ENCODE data around the gene C14orf180. TPM values are rescaled to one million over a fixed set of nuclear protein-coding genes. Genes with fewer than 3 reads are reported as not detected.
A peak's percentile ranks its signal among the peaks of the same experiment; 100 is the strongest.

The C14orf180 gene
- total RNA-seq, 1 experiment from 2014 or later = not detected

- CTCF ChIA-PET = no interaction called here
- no peaks in the 10 kb centered on the region for H3K27me3 ChIP-seq (ENCODE audit: control insufficient read depth, insufficient read depth, low read length)
- intact Hi-C loops (cut with micrococcal nuclease; ENCODE audit: unreplicated experiment) = no loop called here
Observed at GRCh38 chr14:104574536-104574935, 5.0 kb upstream of the C14orf180 start.

GRCh38 chr14:104574978-104575583 is 4.5 kb upstream of the C14orf180 start:
- H3K27ac ChIP-seq (ENCODE audit: low read length) = no peak overlapping the region
- ChIA-PET CTCF (no interaction called here), POLR2A (no interaction called here)
- TF ChIP-seq REST (IDR thresholded peaks at IDR 0.05; ENCODE audit: insufficient read depth in 1 of 2, low read depth in 2 of 2, low read length in 1 of 2) (no peak), TCF7L2 (IDR thresholded peaks at IDR 0.05; ENCODE audit: low read depth, low read length) (no peak)
- no peak for DNase-seq (ENCODE audit: low read depth, low spot score)
- H3K4me1 ChIP-seq (ENCODE audit: control insufficient read depth, insufficient read depth, low read length) = no peaks in the 10 kb centered on the region
- no peak for ATAC-seq
- no TSS peak for BruUV-seq (replicated peaks)
- H3K27me3 ChIP-seq (ENCODE audit: control insufficient read depth, insufficient read depth, low read length) = no peaks in the 10 kb centered on the region
- in situ Hi-C loops (cut with HindIII; ENCODE audit: low pct_unique_long_range_greater_than_20kb, low sequenced_read_pairs) = no loop called here
- intact Hi-C loops (cut with micrococcal nuclease; ENCODE audit: unreplicated experiment) = no loop called here
- no peaks in the 10 kb centered on the region for H3K9me3 ChIP-seq (ENCODE audit: control insufficient read depth, insufficient read depth, low read depth, low read length)
- no peaks in the 10 kb centered on the region for H3K36me3 ChIP-seq (ENCODE audit: control insufficient read depth, insufficient read depth, low read length)
- H3K4me3 ChIP-seq (ENCODE audit: low read depth in 2 of 2, low read length in 2 of 2) = no peak overlapping the region

More at GRCh38 chr14:104574536-104574935, 5.0 kb upstream of the C14orf180 start:
- Histone ChIP-seq H3K36me3 (ENCODE audit: control insufficient read depth, insufficient read depth, low read length) (no peaks in the 10 kb centered on the region), H3K4me3 (ENCODE audit: low read depth in 2 of 2, low read length in 2 of 2) (no peak overlapping the region), H3K27ac (ENCODE audit: low read length) (no peak overlapping the region), H3K4me1 (ENCODE audit: control insufficient read depth, insufficient read depth, low read length) (no peaks in the 10 kb centered on the region), H3K9me3 (ENCODE audit: control insufficient read depth, insufficient read depth, low read depth, low read length) (no peaks in the 10 kb centered on the region)
- in situ Hi-C loops (cut with HindIII; ENCODE audit: low pct_unique_long_range_greater_than_20kb, low sequenced_read_pairs) = no loop called here
- BruUV-seq (replicated peaks) = no TSS peak
- no peak for TF ChIP-seq REST (IDR thresholded peaks at IDR 0.05; ENCODE audit: insufficient read depth in 1 of 2, low read depth in 2 of 2, low read length in 1 of 2)
- DNase-seq (ENCODE audit: low read depth, low spot score) (no peak), ATAC-seq (no peak)
- POLR2A ChIA-PET = no interaction called here

- H3K36me3 ChIP-seq (ENCODE audit: control insufficient read depth, insufficient read depth, low read length) = no peaks in the 10 kb centered on the region
- no peak overlapping the region for H3K27ac ChIP-seq (ENCODE audit: low read length)
- H3K27me3 ChIP-seq (ENCODE audit: control insufficient read depth, insufficient read depth, low read length) = no peaks in the 10 kb centered on the region
- in situ Hi-C loops (cut with HindIII; ENCODE audit: low pct_unique_long_range_greater_than_20kb, low sequenced_read_pairs) = no loop called here
- CTCF ChIA-PET = interaction anchor here (0.6 to 1.5 kb wide), 3 partner anchors 17 to 252 kb away, joined by 5 to 9 read pairs (median 7); no protein-coding TSS in a partner anchor
- H3K9me3 ChIP-seq (ENCODE audit: control insufficient read depth, insufficient read depth, low read depth, low read length) = no peaks in the 10 kb centered on the region
- POLR2A ChIA-PET = interaction anchor here (0.6 kb wide), 1 partner anchor 101 kb away, joined by 3 read pairs; no protein-coding TSS in a partner anchor
- H3K4me3 ChIP-seq (ENCODE audit: low read depth in 2 of 2, low read length in 2 of 2) = no peak overlapping the region
- ATAC-seq = peak; percentile 75
- H3K4me1 ChIP-seq (ENCODE audit: control insufficient read depth, insufficient read depth, low read length) = no peaks in the 10 kb centered on the region
- no TSS peak for BruUV-seq (replicated peaks)
- intact Hi-C loops (cut with micrococcal nuclease; ENCODE audit: unreplicated experiment) = no loop called here
- TF ChIP-seq POLR2AphosphoS5 (IDR thresholded peaks at IDR 0.05; ENCODE audit: low read depth, low read length) (no peak), TCF7L2 (IDR thresholded peaks at IDR 0.05; ENCODE audit: low read depth, low read length) (no peak)
- no peak for DNase-seq (ENCODE audit: low read depth, low spot score)
Observed at GRCh38 chr14:104576232-104576969, 3.2 kb upstream of the C14orf180 start.
